Prostate gland (tissue), 2 donors: ENCODE results near the gene DNAH10. TPM values are rescaled to one million over a fixed set of nuclear protein-coding genes. Genes with fewer than 3 reads are reported as not detected.

Experiments used
- DNase-seq: peaks from one replicate; pipeline ENCODE4 v3.0.0-alpha.2; 2019; ENCODE audit warnings: low spot score
- H3K27ac ChIP-seq, 2 donors: fragments of 200-600 bp; sonication (generic); 2 replicates each; pipeline ENCODE4 v1.5.1; 2017 to 2019
- H3K27me3 ChIP-seq: fragments of 200-600 bp; sonication (generic); replicated peaks from 2 replicates; pipeline ENCODE4 v1.5.1; 2019; ENCODE audit not compliant: insufficient read depth
- H3K36me3 ChIP-seq, 2 donors: fragments of 200-600 bp; sonication (generic); 1 replicate in 1 of 2; 2 replicates in 1 of 2; pipeline versions ENCODE4 v1.5.1 to v1.8.1; 2017 to 2019
- H3K4me1 ChIP-seq: fragments of 200-600 bp; sonication (generic); replicated peaks from 2 replicates; pipeline ENCODE4 v1.5.1; 2019
- H3K4me3 ChIP-seq, 2 donors: fragments of 200-600 bp; sonication (generic); 2 replicates each; pipeline ENCODE4 v1.5.1; 2017 to 2019
- H3K9me3 ChIP-seq: fragments of 200-600 bp; sonication (generic); 2 replicates; pipeline ENCODE4 v1.5.1; 2017
- CTCF ChIP-seq, 4 experiments: fragments of 200-600 bp in 2 of 4; fragments of 450-650 bp in 2 of 4; sonication (generic) in 2 of 4; IDR thresholded peaks; 1 replicate in 3 of 4; 2 replicates in 1 of 4; pipeline ENCODE4 v1.5.1; 2016 to 2019; ENCODE audit warnings: antibody characterized with exemption in 4 of 4, mild to moderate bottlenecking in 2 of 4, moderate library complexity in 2 of 4
- POLR2A ChIP-seq: fragments of 450-650 bp; IDR thresholded peaks from one replicate; pipeline ENCODE4 v1.6.1; 2016; ENCODE audit warnings: antibody characterized with exemption, mild to moderate bottlenecking
- POLR2AphosphoS5 ChIP-seq: sonication (generic); formaldehyde crosslinking; IDR thresholded peaks from one replicate; pipeline ENCODE4 v1.6.1; 2017; ENCODE audit warnings: antibody characterized with exemption
- WGBS: methylation state at CpG from one replicate; pipeline ENCODE4 v1.1.5; 2018; 5-methylcytosine and 5-hydroxymethylcytosine counted together
- intact Hi-C: fragments of 100-400 bp; cut with DNase I; formaldehyde crosslinking; loops from one replicate; pipeline ENCODE4 v1.14.2; 2022
- total RNA-seq, 2 donors: library from RNA; depleted of rRNA; stranded (reverse); fragments of >200 nt; gene quantifications; one replicate each; pipeline ENCODE4 v1.1.0, GENCODE V29; 2016

The DNAH10 gene
- total RNA-seq, 2 donors from 2014 or later = 0.68 to 7.9 TPM

- TF ChIP-seq POLR2A (no peak), CTCF (IDR thresholded peaks at IDR 0.05) (no peak), POLR2AphosphoS5 (no peak)
These were observed 44.9 kb downstream of the DNAH10 start for GRCh38 chr12:123807002-123807401.

GRCh38 chr12:123807670-123808069 is 45.6 kb downstream of the DNAH10 start:
- H3K4me1 ChIP-seq = no peaks in the 10 kb centered on the region
- H3K27me3 ChIP-seq = no peaks in the 10 kb centered on the region
- TF ChIP-seq POLR2AphosphoS5 (no peak), POLR2A (no peak), CTCF (IDR thresholded peaks at IDR 0.05) (no peak)
- H3K9me3 ChIP-seq = no peaks in the 10 kb centered on the region
- intact Hi-C loops = no loop called here
- H3K36me3 ChIP-seq = no peaks in the 10 kb centered on the region
- no peak for DNase-seq
- H3K4me3 ChIP-seq = no peak overlapping the region
- 7% methylated on average over 2 of the region's 2 CpGs for WGBS
- no peak overlapping the region for H3K27ac ChIP-seq

More at GRCh38 chr12:123807002-123807401, 44.9 kb downstream of the DNAH10 start:
- intact Hi-C loops = no loop called here
- Histone ChIP-seq H3K27ac (no peak overlapping the region), H3K4me3 (no peak overlapping the region), H3K27me3 (no peaks in the 10 kb centered on the region), H3K36me3 (no peaks in the 10 kb centered on the region), H3K4me1 (no peaks in the 10 kb centered on the region), H3K9me3 (no peaks in the 10 kb centered on the region)
- WGBS = 100% methylated on average over 4 of the region's 4 CpGs
- no peak for DNase-seq

GRCh38 chr12:123808167-123808566 is 46.1 kb downstream of the DNAH10 start:
- intact Hi-C loops = no loop called here
- Histone ChIP-seq H3K4me1 (no peaks in the 10 kb centered on the region), H3K4me3 (no peak overlapping the region), H3K27me3 (no peaks in the 10 kb centered on the region), H3K27ac (no peak overlapping the region), H3K36me3 (no peaks in the 10 kb centered on the region), H3K9me3 (no peaks in the 10 kb centered on the region)
- WGBS = 68% methylated on average over 4 of the region's 4 CpGs
- DNase-seq = no peak
- TF ChIP-seq CTCF (IDR thresholded peaks at IDR 0.05) = no peak
- no peak for TF ChIP-seq POLR2A
- TF ChIP-seq POLR2AphosphoS5 = no peak

GRCh38 chr12:123813349-123813748 is 51.2 kb downstream of the DNAH10 start:
- Histone ChIP-seq H3K27ac (no peak overlapping the region), H3K9me3 (no peaks in the 10 kb centered on the region), H3K4me3 (no peak overlapping the region), H3K4me1 (no peaks in the 10 kb centered on the region), H3K27me3 (no peaks in the 10 kb centered on the region), H3K36me3 (no peaks in the 10 kb centered on the region)
- intact Hi-C loops = no loop called here
- WGBS = 76% methylated on average over 7 of the region's 7 CpGs
- no peak for DNase-seq
- TF ChIP-seq POLR2A = no peak
- TF ChIP-seq POLR2AphosphoS5 = no peak
- TF ChIP-seq CTCF (IDR thresholded peaks at IDR 0.05) = no peak

GRCh38 chr12:123815968-123816367 is 53.9 kb downstream of the DNAH10 start:
- Histone ChIP-seq H3K36me3 (no peaks in the 10 kb centered on the region), H3K9me3 (no peaks in the 10 kb centered on the region), H3K4me1 (no peaks in the 10 kb centered on the region), H3K27ac (no peak overlapping the region), H3K27me3 (no peaks in the 10 kb centered on the region), H3K4me3 (no peak overlapping the region)
- intact Hi-C loops = no loop called here
- TF ChIP-seq POLR2A (no peak), CTCF (IDR thresholded peaks at IDR 0.05) (no peak), POLR2AphosphoS5 (no peak)
- DNase-seq = no peak
- 48% methylated on average over 2 of the region's 2 CpGs for WGBS
